Measurements from ENCODE around the gene SPRN.

DNA sequence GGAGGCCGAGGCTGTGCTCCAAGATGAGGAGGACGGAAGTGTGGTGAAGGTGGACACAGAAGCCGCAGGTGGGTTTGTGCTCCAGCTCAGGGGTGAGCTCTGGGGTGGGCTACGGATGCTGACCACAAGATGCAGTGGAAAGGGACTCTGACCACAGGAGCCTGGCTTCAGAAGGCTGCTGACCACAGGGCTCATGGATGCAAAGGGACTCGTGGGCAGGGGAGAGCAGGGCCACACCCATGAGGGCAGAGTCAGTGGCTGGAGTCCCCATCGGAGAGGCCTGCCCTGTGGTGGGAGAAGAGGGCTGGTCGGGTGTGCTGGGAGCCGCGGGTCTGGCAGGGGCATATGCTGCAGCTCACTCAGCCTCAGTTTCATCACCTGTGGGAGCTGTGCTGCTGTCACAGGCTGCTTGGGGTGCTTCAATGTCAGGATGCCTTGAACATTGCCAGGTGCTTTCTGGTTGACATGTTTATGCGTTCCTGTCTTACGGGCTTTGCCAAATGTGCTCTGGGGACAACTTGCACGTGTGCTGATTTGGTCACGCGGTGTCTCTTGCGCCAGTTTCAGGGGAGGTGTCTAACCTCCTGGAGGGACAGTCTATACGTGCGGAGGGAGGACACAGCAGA is 43.0 kb upstream of the SPRN start:
- TF ChIP-seq GATA2 (IDR thresholded peaks at IDR 0.05; ENCODE audit: low read depth, low read length) (no peak), GATA3 (IDR thresholded peaks at IDR 0.05; ENCODE audit: low read depth, low read length) (no peak)

Data from SH-SY5Y (cell line).